ENCODE measurements around the gene PITRM1. TPM values are rescaled to one million over a fixed set of nuclear protein-coding genes. Genes with fewer than 3 reads are reported as not detected.

Gene PITRM1
- polyA plus RNA-seq, 1 donor from 2014 or later = 62.2 TPM

GRCh38 chr10:3196958-3197347 is 24.4 kb upstream of the PITRM1 start:
- Histone ChIP-seq H3K27me3 (ENCODE audit: insufficient read depth, low read depth, low read length) (no peaks in the 10 kb centered on the region), H3K4me3 (ENCODE audit: low read length) (no peak overlapping the region), H3K36me3 (ENCODE audit: insufficient read depth, low read length) (no peaks in the 10 kb centered on the region), H3K9ac (ENCODE audit: low read length) (no peak overlapping the region), H3K9me3 (ENCODE audit: low read length) (no peaks in the 10 kb centered on the region), H4K20me1 (ENCODE audit: insufficient read depth) (no peaks in the 10 kb centered on the region), H2AFZ (ENCODE audit: low read depth, low read length) (no peak overlapping the region), H3F3A (ENCODE audit: insufficient read depth, low read length, poor library complexity, severe bottlenecking) (no peaks in the 10 kb centered on the region), H3K27ac (ENCODE audit: low read length) (no peak overlapping the region), H3K9me2 (ENCODE audit: insufficient read depth, low read length) (no peaks in the 10 kb centered on the region), H3K4me2 (ENCODE audit: low read length) (no peak overlapping the region), H3K79me2 (replicated peaks; ENCODE audit: insufficient read depth, low read length) (no peaks in the 10 kb centered on the region)
- no peak for TF ChIP-seq TAF1 (IDR thresholded peaks at IDR 0.05; ENCODE audit: low read depth)
- no peak for TF ChIP-seq EP300 (conservative IDR thresholded peaks at IDR 0.05; ENCODE audit: poor library complexity, severe bottlenecking)
- no peak for TF ChIP-seq CTCF (IDR thresholded peaks at IDR 0.05; ENCODE audit: poor library complexity, severe bottlenecking)
- no peak for TF ChIP-seq POLR2AphosphoS5 (IDR thresholded peaks at IDR 0.05)
- no peak for TF ChIP-seq SMC3 (conservative IDR thresholded peaks at IDR 0.05; ENCODE audit: poor library complexity)

- Histone ChIP-seq H3K27ac (ENCODE audit: low read length) (no peak overlapping the region), H3K4me2 (ENCODE audit: low read length) (no peak overlapping the region), H3K9me3 (ENCODE audit: low read length) (no peaks in the 10 kb centered on the region), H3K36me3 (ENCODE audit: insufficient read depth, low read length) (no peaks in the 10 kb centered on the region), H4K20me1 (ENCODE audit: insufficient read depth) (no peaks in the 10 kb centered on the region), H3K4me3 (ENCODE audit: low read length) (no peak overlapping the region), H3K79me2 (replicated peaks; ENCODE audit: insufficient read depth, low read length) (no peaks in the 10 kb centered on the region), H3K27me3 (ENCODE audit: insufficient read depth, low read depth, low read length) (no peaks in the 10 kb centered on the region), H2AFZ (ENCODE audit: low read depth, low read length) (no peak overlapping the region), H3K9me2 (ENCODE audit: insufficient read depth, low read length) (no peaks in the 10 kb centered on the region), H3K9ac (ENCODE audit: low read length) (no peak overlapping the region), H3F3A (ENCODE audit: insufficient read depth, low read length, poor library complexity, severe bottlenecking) (no peaks in the 10 kb centered on the region)
- TF ChIP-seq CTCF (IDR thresholded peaks at IDR 0.05; ENCODE audit: poor library complexity, severe bottlenecking) (no peak), REST (IDR thresholded peaks at IDR 0.05; ENCODE audit: borderline replicate concordance) (no peak), SMC3 (conservative IDR thresholded peaks at IDR 0.05; ENCODE audit: poor library complexity) (no peak), EP300 (conservative IDR thresholded peaks at IDR 0.05; ENCODE audit: poor library complexity, severe bottlenecking) (no peak), MXI1 (conservative IDR thresholded peaks at IDR 0.05; ENCODE audit: poor library complexity, severe bottlenecking) (no peak), EZH2 (IDR thresholded peaks at IDR 0.05; ENCODE audit: borderline replicate concordance, insufficient read depth, low read length, poor library complexity, severe bottlenecking) (no peak), RAD21 (conservative IDR thresholded peaks at IDR 0.05) (no peak), TAF1 (IDR thresholded peaks at IDR 0.05; ENCODE audit: low read depth) (no peak), POLR2AphosphoS5 (IDR thresholded peaks at IDR 0.05) (no peak)
Observed at GRCh38 chr10:3196482-3196881, 23.9 kb upstream of the PITRM1 start.

Measured in neural cell (in vitro differentiated cells).